Sigmoid colon (tissue), 7 donors: ENCODE data around the gene SUPT3H. TPM values are rescaled to one million over a fixed set of nuclear protein-coding genes. Genes with fewer than 3 reads are reported as not detected.

ENCODE experiments used
- DNase-seq: peaks from one replicate; pipeline ENCODE4 v3.0.0-alpha.2; 2019
- H3K27ac ChIP-seq, 4 donors: fragments of 200-600 bp; sonication (generic); one replicate each; pipeline ENCODE4 v1.5.1; 2016 to 2019; ENCODE audit warnings: mild to moderate bottlenecking in 1 of 4
- H3K27me3 ChIP-seq, 3 donors: fragments of 200-600 bp; sonication (generic); one replicate each; pipeline ENCODE4 v1.5.1; 2019; ENCODE audit warnings: mild to moderate bottlenecking in 1 of 3
- H3K36me3 ChIP-seq, 4 donors: fragments of 200-600 bp; sonication (generic); one replicate each; pipeline ENCODE4 v1.5.1; 2016 to 2019
- H3K4me1 ChIP-seq, 4 donors: fragments of 200-600 bp; sonication (generic); one replicate each; pipeline ENCODE4 v1.5.1; 2017 to 2019
- H3K4me3 ChIP-seq, 4 donors: fragments of 200-600 bp; sonication (generic); one replicate each; pipeline ENCODE4 v1.5.1; 2017 to 2019; ENCODE audit warnings: mild to moderate bottlenecking in 2 of 4, moderate library complexity in 1 of 4
- H3K9me3 ChIP-seq, 4 donors: fragments of 200-600 bp in 3 of 4; sonication (generic) in 3 of 4; one replicate each; pipeline versions ENCODE4 v1.5.1 to v1.6.1; 2013 to 2019
- EP300 ChIP-seq, 4 donors: sonication (generic); formaldehyde crosslinking; IDR thresholded peaks; one replicate each; pipeline ENCODE4 v1.6.1; 2017; ENCODE audit warnings: antibody characterized with exemption in 4 of 4
- POLR2A ChIP-seq, 2 donors: fragments of 450-650 bp; IDR thresholded peaks; one replicate each; pipeline ENCODE4 v1.6.1; 2016; ENCODE audit warnings: antibody characterized with exemption in 2 of 2, mild to moderate bottlenecking in 2 of 2, moderate library complexity in 2 of 2
- POLR2AphosphoS5 ChIP-seq, 4 donors: sonication (generic); formaldehyde crosslinking; IDR thresholded peaks; one replicate each; pipeline ENCODE4 v1.6.1; 2017; ENCODE audit warnings: antibody characterized with exemption in 4 of 4
- WGBS, 2 donors: extraction: QIAGEN DNeasy Blood & Tissue Kit; methylation state at CpG; one replicate each; pipeline ENCODE4 v1.1.7; 2013; 5-methylcytosine and 5-hydroxymethylcytosine counted together
- intact Hi-C: fragments of 100-400 bp; cut with DNase I; formaldehyde crosslinking; loops from one replicate; pipeline ENCODE4 v1.15.1; 2023
- polyA plus RNA-seq, 3 donors: library from polyadenylated mRNA; stranded (reverse); fragments of 200-250 nt; gene quantifications; one replicate each; pipeline ENCODE4 v1.2.3, GENCODE V29; 2013
- total RNA-seq, 4 donors: library from RNA; depleted of rRNA; stranded (reverse); fragments of >200 nt; gene quantifications; one replicate each; pipeline ENCODE4 v1.1.0, GENCODE V29; 2016
- TF ChIP-seq, protein P1 (sequence below), 4 experiments: fragments of 450-650 bp in 3 of 4; fragments of 200-600 bp in 1 of 4; IDR thresholded peaks; one replicate each; pipeline ENCODE4 v1.5.1; 2016 to 2019; ENCODE audit warnings: antibody characterized with exemption in 4 of 4, mild to moderate bottlenecking in 3 of 4, moderate library complexity in 2 of 4
- donor health status: healthy with polysubstance abuse.
- donor health status: Bipolar disorder and iron deficiency.
- donor health status: healthy.

The SUPT3H gene
- total and polyA plus RNA-seq, 7 donors = 1.6 to 18.2 (median 10.6) TPM

- no peaks in the 10 kb centered on the region for H3K36me3 ChIP-seq
- H3K9me3 ChIP-seq = no peaks in the 10 kb centered on the region
- H3K4me3 ChIP-seq = no peak overlapping the region
- no peak overlapping the region for H3K27ac ChIP-seq
- H3K27me3 ChIP-seq = no peaks in the 10 kb centered on the region
- 45 to 63% methylated on average over 5 of the region's 5 CpGs for WGBS, 2 donors
- DNase-seq = no peak
- intact Hi-C loops = no loop called here
- no peak for TF ChIP-seq EP300 (IDR thresholded peaks at IDR 0.05)
- TF ChIP-seq POLR2A (IDR thresholded peaks at IDR 0.05) = no peak
- TF ChIP-seq, protein P1, sequence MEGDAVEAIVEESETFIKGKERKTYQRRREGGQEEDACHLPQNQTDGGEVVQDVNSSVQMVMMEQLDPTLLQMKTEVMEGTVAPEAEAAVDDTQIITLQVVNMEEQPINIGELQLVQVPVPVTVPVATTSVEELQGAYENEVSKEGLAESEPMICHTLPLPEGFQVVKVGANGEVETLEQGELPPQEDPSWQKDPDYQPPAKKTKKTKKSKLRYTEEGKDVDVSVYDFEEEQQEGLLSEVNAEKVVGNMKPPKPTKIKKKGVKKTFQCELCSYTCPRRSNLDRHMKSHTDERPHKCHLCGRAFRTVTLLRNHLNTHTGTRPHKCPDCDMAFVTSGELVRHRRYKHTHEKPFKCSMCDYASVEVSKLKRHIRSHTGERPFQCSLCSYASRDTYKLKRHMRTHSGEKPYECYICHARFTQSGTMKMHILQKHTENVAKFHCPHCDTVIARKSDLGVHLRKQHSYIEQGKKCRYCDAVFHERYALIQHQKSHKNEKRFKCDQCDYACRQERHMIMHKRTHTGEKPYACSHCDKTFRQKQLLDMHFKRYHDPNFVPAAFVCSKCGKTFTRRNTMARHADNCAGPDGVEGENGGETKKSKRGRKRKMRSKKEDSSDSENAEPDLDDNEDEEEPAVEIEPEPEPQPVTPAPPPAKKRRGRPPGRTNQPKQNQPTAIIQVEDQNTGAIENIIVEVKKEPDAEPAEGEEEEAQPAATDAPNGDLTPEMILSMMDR (IDR thresholded peaks at IDR 0.05) = no peak
- no peak for TF ChIP-seq POLR2AphosphoS5 (IDR thresholded peaks at IDR 0.05)
- no peaks in the 10 kb centered on the region for H3K4me1 ChIP-seq
These were observed 63.6 kb downstream of the SUPT3H start for GRCh38 chr6:45314146-45314545.

DNA sequence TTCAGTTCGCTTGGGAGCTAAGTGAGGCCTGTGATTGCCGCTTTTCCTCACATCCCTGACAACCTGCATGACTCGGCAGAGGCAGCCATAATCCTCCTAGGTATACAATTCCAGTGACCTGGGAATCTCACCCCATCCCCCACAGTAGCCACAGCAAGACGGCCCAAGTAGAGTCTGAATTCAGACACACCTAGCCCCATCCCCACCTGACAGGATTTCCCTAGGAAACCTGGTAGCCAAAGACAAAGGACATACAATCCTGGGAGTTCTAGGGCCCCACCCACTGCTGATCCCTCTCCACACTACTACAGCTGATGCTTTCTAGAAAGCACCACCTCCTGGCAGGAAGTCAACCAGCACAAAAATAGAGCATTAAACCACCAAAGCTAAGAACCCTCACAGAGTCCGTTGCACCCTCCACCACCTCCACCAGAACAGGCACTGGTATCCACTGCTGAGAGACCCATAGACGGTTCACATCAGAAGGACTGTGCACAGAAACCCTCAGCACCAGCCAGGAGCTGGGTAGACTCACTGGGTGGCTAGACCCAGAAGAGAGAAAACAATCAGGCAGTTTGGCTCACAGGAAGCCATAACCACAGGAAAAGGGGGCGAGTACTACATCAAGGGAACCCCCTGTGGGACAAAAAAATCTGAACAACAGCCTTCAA, 67.5 kb downstream of the SUPT3H start:
- no peak for TF ChIP-seq POLR2A (IDR thresholded peaks at IDR 0.05)
- 77 to 91% methylated on average over 7 of the region's 7 CpGs for WGBS, 2 donors
- Histone ChIP-seq H3K36me3 (no peaks in the 10 kb centered on the region), H3K4me3 (no peak overlapping the region), H3K27me3 (no peaks in the 10 kb centered on the region), H3K4me1 (no peaks in the 10 kb centered on the region), H3K9me3 (peaks cover 0 to 2% (median 0%) of the 10 kb centered on the region in 4 donors), H3K27ac (no peak overlapping the region)
- DNase-seq = no peak
- intact Hi-C loops = no loop called here

GRCh38 chr6:45305546-45305945, 72.2 kb downstream of the SUPT3H start:
- Histone ChIP-seq H3K27me3 (no peaks in the 10 kb centered on the region), H3K36me3 (no peaks in the 10 kb centered on the region), H3K4me1 (no peaks in the 10 kb centered on the region), H3K9me3 (peaks cover 0 to 2% (median 0%) of the 10 kb centered on the region in 4 donors), H3K4me3 (no peak overlapping the region), H3K27ac (no peak overlapping the region)
- no peak for DNase-seq
- TF ChIP-seq, protein P1 (IDR thresholded peaks at IDR 0.05) = no peak
- TF ChIP-seq POLR2A (IDR thresholded peaks at IDR 0.05) (no peak), EP300 (IDR thresholded peaks at IDR 0.05) (no peak), POLR2AphosphoS5 (IDR thresholded peaks at IDR 0.05) (no peak)
- WGBS, 2 donors = 79 to 84% methylated on average over 1 of the region's 1 CpG
- intact Hi-C loops = no loop called here

- intact Hi-C loops = no loop called here
- 96 to 97% methylated on average over 3 of the region's 3 CpGs for WGBS, 2 donors
These were observed 74.9 kb downstream of the SUPT3H start for GRCh38 chr6:45302832-45303231.

GRCh38 chr6:45301348-45302142, 76.2 kb downstream of the SUPT3H start:
- H3K27ac ChIP-seq = no peak overlapping the region
- no peaks in the 10 kb centered on the region for H3K4me1 ChIP-seq
- H3K9me3 ChIP-seq = peaks cover 0 to under 1% (median 0%) of the 10 kb centered on the region in 4 donors
- intact Hi-C loops = no loop called here
- TF ChIP-seq POLR2AphosphoS5 (IDR thresholded peaks at IDR 0.05) (no peak), POLR2A (IDR thresholded peaks at IDR 0.05) (no peak), EP300 (IDR thresholded peaks at IDR 0.05) (no peak)
- TF ChIP-seq, protein P1 (IDR thresholded peaks at IDR 0.05) = no peak
- 64 to 65% methylated on average over 3 of the region's 3 CpGs for WGBS, 2 donors
- H3K36me3 ChIP-seq = no peaks in the 10 kb centered on the region
- no peak overlapping the region for H3K4me3 ChIP-seq
- no peak for DNase-seq
- no peaks in the 10 kb centered on the region for H3K27me3 ChIP-seq

More at GRCh38 chr6:45302832-45303231, 74.9 kb downstream of the SUPT3H start:
- Histone ChIP-seq H3K4me1 (no peaks in the 10 kb centered on the region), H3K4me3 (no peak overlapping the region), H3K27ac (no peak overlapping the region), H3K27me3 (no peaks in the 10 kb centered on the region), H3K9me3 (peaks cover 0 to 2% (median 0%) of the 10 kb centered on the region in 4 donors), H3K36me3 (no peaks in the 10 kb centered on the region)
- TF ChIP-seq POLR2A (IDR thresholded peaks at IDR 0.05) (no peak), POLR2AphosphoS5 (IDR thresholded peaks at IDR 0.05) (no peak), EP300 (IDR thresholded peaks at IDR 0.05) (no peak)
- TF ChIP-seq, protein P1 (IDR thresholded peaks at IDR 0.05) = no peak
- DNase-seq = no peak
